GM18951 (cell line): ENCODE results near the gene TRIM54.

Experiments used
- POLR2A ChIP-seq: IDR thresholded peaks from 4 replicates; pipeline ENCODE4 v1.6.1; 2011; ENCODE audit warnings: mild to moderate bottlenecking; ENCODE audit not compliant: insufficient read length, insufficient read depth; ENCODE audit errors: extremely low read depth
- in situ Hi-C: fragments of 300-500 bp; cut with MboI; formaldehyde crosslinking; loops from one replicate; pipeline ENCODE4 v1.12.0; 2022; ENCODE audit warnings: low sequenced_read_pairs, mixed read lengths, inconsistent platforms; ENCODE audit not compliant: unreplicated experiment

TRIM54 gene

GRCh38 chr2:27249891-27250651 is 32.2 kb upstream of the TRIM54 start:
- no peak for TF ChIP-seq POLR2A
- in situ Hi-C loops = no loop called here

DNA sequence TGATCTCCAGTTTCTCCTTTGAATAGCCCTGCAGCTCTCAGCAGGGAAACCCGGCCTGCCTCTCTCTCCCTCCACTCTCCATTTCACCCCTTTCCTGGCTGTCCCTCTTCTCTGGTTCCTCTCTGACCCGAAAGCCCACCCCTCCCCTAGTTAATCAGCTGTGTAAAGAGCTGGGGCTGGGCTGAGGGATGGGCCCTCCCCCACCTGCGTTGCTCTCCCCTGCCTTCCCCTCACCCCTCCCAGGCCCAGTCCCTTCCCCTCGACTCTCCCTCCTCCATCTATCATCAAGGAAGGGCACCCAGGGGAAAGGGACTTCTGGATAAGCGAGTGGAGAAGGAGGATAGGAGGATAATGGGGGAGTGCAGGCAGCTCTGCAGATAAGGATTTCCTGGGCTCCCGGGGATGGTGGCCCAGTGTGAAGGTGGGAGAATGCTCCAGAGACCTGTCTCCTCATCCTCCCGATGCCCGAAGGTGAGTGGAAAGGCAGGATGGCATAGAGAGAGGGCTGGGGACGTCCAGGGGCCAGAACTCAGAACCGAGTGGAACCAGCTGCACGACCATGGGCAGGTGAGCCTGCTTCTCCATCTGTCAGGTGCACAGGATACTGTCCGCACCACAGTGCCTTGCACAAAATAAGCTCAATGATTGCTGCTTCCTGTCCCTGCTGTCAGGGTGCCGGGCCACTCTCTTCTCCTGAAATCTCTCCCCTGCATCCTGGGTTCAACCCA is 31.4 kb upstream of the TRIM54 start:
- in situ Hi-C loops = no loop called here
- TF ChIP-seq POLR2A = no peak

DNA sequence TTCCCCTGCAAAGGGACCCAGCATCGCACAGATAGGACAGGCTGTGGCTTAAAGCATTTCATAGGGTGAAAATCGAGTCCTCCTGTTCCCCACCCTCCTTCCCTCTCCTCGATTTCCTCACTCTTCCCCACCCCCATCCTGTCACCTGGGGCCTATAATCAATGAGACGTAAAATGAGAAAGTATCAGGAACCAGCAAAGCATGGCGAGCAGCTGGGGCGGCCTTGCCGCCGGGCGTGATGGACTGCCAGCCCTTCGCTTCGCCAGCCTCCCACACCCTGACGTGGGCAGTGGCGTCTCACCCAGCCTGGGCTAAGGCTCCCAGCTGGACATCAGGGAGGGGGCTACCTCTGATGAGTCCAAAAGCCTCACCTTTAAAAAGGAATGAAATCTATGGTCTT is 30.5 kb upstream of the TRIM54 start:
- in situ Hi-C loops = no loop called here
- TF ChIP-seq POLR2A = no peak

DNA sequence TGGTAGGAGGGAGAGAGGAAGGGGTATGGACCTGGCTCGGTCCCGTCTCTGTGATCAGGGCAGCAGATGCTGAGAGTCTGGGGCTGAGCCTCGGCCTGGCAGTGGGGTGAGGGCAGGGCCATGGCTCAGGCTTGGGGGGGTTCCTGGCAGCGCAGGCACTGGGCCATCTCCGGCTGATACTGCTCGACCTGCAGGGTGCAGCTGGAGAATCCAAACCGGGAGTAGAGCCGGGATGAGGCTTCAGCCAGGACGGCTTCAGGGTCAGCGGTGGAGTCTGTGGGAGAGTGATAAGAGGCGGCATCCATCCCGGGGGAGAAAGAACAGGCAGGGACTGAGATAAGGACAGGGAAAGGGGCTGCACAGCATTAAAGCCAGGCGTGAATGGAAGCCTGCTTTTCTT is 27.0 kb upstream of the TRIM54 start:
- in situ Hi-C loops = no loop called here

DNA sequence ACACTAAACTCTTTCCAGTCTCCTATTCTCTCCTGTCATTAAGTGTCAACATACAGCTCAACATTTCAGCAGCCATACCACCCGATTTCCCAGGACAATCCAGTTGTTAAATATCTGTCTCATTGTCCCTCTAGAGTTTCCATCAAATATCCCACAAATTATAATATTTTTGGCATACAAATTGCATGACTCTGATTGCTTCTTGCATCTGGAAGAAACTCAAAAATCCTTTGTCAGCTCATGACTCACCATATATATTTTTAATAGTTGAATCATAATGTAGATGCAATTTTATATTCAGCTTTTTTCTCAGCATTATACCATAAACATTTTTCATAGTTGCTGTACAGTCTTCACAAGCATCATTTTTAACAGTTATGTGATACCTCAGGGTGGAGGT is 26.6 kb upstream of the TRIM54 start:
- in situ Hi-C loops = no loop called here
- TF ChIP-seq POLR2A = no peak

More for the DNA sequence above, 27.0 kb upstream of the TRIM54 start:
- no peak for TF ChIP-seq POLR2A

DNA sequence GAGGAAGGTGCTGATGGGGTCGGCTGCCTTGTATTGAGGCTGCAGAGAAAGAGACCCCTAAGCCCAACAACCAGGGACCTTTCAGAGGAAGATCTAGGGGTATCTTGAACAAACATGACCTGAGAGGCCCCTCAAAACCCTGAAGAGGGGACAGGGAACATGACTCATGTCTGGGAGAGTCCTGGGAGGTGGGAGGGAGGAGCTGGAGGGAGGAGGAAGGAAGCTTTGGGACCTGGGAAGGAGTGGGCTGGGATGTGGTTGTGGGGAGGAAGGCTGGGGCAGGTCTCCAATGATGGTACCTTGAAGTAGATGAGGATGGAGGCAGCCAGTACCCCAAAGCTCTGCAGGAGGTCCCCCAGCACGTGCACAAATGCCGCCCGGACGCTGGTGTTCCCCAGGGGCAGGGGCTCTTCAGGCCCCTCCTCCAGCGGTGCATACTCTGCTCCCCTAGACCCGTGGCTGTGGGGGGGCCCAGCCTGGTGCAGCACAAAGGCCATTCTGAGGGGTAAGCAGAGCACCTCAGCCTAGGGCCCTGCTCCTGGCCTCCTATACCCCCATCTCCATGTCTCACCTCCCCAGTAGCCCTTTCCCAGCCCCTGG is 25.3 kb upstream of the TRIM54 start:
- no peak for TF ChIP-seq POLR2A
- in situ Hi-C loops = no loop called here

DNA sequence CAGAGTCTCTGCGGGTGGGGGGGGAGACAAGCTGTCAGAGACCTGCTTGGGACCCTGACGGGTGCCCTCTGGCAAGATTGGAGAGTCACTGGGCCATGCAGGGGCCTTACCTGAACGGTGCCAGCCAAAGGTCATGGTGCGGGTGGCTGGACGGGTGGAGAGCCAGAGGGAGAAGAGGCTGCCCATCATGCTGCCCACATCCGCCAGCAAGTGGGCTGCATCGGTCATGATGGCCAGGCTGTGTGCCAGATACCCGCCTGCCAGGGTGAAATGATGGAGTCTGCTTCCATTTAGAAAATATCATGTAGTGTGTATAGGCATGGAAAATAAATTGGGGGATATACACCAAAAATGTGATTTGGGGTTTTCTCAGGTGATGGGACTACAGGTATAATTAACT is 24.2 kb upstream of the TRIM54 start:
- in situ Hi-C loops = no loop called here
- TF ChIP-seq POLR2A = no peak

DNA sequence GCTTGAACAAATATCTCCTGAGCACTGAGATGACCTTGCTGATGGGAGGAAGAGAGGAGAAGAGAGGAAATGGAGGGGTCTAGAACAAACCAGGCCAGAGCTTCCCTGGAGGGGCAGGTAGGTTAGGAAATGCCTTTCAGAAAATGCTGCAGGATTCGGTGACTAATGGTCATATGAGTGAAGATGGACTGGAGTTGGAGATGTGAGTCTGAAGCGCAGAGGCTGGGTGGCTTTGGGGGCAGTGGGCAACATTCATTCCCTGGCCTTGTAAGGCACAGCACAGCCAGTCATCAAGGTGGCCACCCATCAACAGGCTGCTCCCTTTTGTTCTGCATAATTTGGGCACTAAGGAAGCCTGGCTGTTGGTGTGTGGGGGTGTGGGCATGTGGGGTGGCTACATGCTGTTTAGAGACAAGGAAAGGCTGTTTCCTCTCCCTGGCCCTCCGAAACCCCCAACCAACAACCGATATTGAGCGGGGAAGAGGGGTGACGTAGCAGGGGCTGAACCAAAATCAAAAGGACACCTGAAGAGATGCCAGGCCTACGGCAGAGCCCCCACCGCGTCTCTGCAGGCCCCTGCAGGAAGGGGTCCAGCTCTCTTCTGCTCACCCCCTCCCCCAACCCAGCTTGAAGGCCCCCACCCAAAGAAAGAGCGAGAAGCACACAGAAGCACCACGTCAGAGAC is 20.8 kb upstream of the TRIM54 start:
- in situ Hi-C loops = no loop called here
- no peak for TF ChIP-seq POLR2A

- in situ Hi-C loops = no loop called here
- TF ChIP-seq POLR2A = no peak
These were observed 20.3 kb upstream of the TRIM54 start for GRCh38 chr2:27261926-27262298.

- in situ Hi-C loops = no loop called here
These were observed 19.6 kb upstream of the TRIM54 start, which contains the start of gene SLC30A3 for GRCh38 chr2:27262379-27263286. Gene SLC30A3 (minus strand): TSS chr2:27263047. CDS start chr2:27262906, 141 bp downstream.

GRCh38 chr2:27263287-27264252 is 18.7 kb upstream of the TRIM54 start:
- TF ChIP-seq POLR2A = no peak
- in situ Hi-C loops = no loop called here

More at GRCh38 chr2:27262379-27263286, 19.6 kb upstream of the TRIM54 start, which contains the start of gene SLC30A3:
- TF ChIP-seq POLR2A = no peak
